ENCODE measurements around the gene TRAPPC11.

The TRAPPC11 gene

DNA sequence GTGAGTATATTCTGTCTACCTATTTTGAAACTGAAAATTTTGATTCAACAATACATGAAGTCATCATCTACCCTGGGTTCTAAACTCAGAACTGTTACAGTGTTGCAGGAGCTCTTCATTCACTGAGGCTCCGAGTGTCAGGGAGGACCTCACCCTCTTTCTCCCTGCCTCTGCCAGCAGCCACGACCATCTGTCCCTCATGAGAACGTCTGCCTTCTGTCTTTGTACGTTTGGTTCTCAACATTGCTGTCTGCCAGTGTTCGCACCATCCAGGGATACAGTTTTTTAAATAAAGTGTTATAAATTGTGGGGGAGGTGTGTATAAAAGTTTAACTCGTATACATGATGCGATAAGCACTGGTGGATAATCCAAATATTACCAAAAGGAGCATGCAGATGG is 55.5 kb downstream of the TRAPPC11 start:
- H3K9me2 ChIP-seq (replicated peaks; ENCODE audit: low read depth, low read length): no peaks in the 10 kb centered on the region
- no peaks in the 10 kb centered on the region for H3K9me3 ChIP-seq (ENCODE audit: insufficient read depth, low read depth, low read length)
- H3K4me3 ChIP-seq (ENCODE audit: low read length, poor library complexity, severe bottlenecking): no peak overlapping the region
- no peak overlapping the region for H3K4me2 ChIP-seq (ENCODE audit: low read depth, low read length, poor library complexity, severe bottlenecking)
- H3K36me3 ChIP-seq (ENCODE audit: insufficient read depth, low read length): peaks cover 8% of the 10 kb centered on the region; the same call in 1 of the 2 replicates
- H3K9ac ChIP-seq (ENCODE audit: low read depth, low read length, poor library complexity, severe bottlenecking): no peak overlapping the region
- TF ChIP-seq, protein P1, sequence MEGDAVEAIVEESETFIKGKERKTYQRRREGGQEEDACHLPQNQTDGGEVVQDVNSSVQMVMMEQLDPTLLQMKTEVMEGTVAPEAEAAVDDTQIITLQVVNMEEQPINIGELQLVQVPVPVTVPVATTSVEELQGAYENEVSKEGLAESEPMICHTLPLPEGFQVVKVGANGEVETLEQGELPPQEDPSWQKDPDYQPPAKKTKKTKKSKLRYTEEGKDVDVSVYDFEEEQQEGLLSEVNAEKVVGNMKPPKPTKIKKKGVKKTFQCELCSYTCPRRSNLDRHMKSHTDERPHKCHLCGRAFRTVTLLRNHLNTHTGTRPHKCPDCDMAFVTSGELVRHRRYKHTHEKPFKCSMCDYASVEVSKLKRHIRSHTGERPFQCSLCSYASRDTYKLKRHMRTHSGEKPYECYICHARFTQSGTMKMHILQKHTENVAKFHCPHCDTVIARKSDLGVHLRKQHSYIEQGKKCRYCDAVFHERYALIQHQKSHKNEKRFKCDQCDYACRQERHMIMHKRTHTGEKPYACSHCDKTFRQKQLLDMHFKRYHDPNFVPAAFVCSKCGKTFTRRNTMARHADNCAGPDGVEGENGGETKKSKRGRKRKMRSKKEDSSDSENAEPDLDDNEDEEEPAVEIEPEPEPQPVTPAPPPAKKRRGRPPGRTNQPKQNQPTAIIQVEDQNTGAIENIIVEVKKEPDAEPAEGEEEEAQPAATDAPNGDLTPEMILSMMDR (conservative IDR thresholded peaks at IDR 0.05; ENCODE audit: low read length): no peak
- no peak for TF ChIP-seq EZH2phosphoT487 (IDR thresholded peaks at IDR 0.05; ENCODE audit: borderline replicate concordance)
- H4K20me1 ChIP-seq (ENCODE audit: insufficient read depth, low read length, poor library complexity, severe bottlenecking): no peaks in the 10 kb centered on the region
- H2AFZ ChIP-seq (ENCODE audit: low read length): no peak overlapping the region
- no peaks in the 10 kb centered on the region for H3F3A ChIP-seq (ENCODE audit: low read depth)
- no peaks in the 10 kb centered on the region for H3K4me1 ChIP-seq (ENCODE audit: insufficient read depth, low read length, poor library complexity, severe bottlenecking)
- H3K27me3 ChIP-seq (ENCODE audit: insufficient read depth, low read length, poor library complexity, severe bottlenecking): no peaks in the 10 kb centered on the region
- H3K79me2 ChIP-seq (ENCODE audit: insufficient read depth, low read length): no peaks in the 10 kb centered on the region

DNA sequence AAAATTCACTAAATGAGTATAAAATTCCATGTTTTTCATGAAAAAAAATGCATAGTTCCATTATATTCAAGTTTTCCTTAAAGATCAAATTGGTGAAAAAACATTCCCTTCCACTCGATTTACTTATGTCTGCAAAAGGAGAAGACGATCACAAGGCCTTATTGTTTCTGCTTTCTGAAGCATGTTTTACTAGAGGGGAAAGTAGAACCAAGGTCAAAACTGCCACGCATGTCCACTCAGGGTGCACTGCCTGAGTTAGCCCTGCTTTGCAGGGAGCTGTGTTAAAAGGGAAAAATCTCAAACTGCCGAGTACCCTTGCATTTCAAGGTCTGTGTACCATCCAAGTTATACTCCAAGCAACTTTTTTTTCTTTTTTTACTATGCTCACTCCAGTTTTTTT is 57.2 kb downstream of the TRAPPC11 start:
- H3K4me1 ChIP-seq (ENCODE audit: insufficient read depth, low read length, poor library complexity, severe bottlenecking): no peaks in the 10 kb centered on the region
- no peaks in the 10 kb centered on the region for H4K20me1 ChIP-seq (ENCODE audit: insufficient read depth, low read length, poor library complexity, severe bottlenecking)
- H3K27me3 ChIP-seq (ENCODE audit: insufficient read depth, low read length, poor library complexity, severe bottlenecking): no peaks in the 10 kb centered on the region
- peaks cover 4% of the 10 kb centered on the region; the same call in 1 of the 2 replicates for H3K36me3 ChIP-seq (ENCODE audit: insufficient read depth, low read length)
- no peak overlapping the region for H3K9ac ChIP-seq (ENCODE audit: low read depth, low read length, poor library complexity, severe bottlenecking)
- no peaks in the 10 kb centered on the region for H3K79me2 ChIP-seq (ENCODE audit: insufficient read depth, low read length)
- no peaks in the 10 kb centered on the region for H3F3A ChIP-seq (ENCODE audit: low read depth)
- no peaks in the 10 kb centered on the region for H3K9me3 ChIP-seq (ENCODE audit: insufficient read depth, low read depth, low read length)
- H3K4me2 ChIP-seq (ENCODE audit: low read depth, low read length, poor library complexity, severe bottlenecking): no peak overlapping the region
- TF ChIP-seq, protein P1 (conservative IDR thresholded peaks at IDR 0.05; ENCODE audit: low read length): no peak
- TF ChIP-seq EZH2phosphoT487 (IDR thresholded peaks at IDR 0.05; ENCODE audit: borderline replicate concordance): no peak
- no peak overlapping the region for H3K4me3 ChIP-seq (ENCODE audit: low read length, poor library complexity, severe bottlenecking)
- no peaks in the 10 kb centered on the region for H3K9me2 ChIP-seq (replicated peaks; ENCODE audit: low read depth, low read length)
- H2AFZ ChIP-seq (ENCODE audit: low read length): no peak overlapping the region

DNA sequence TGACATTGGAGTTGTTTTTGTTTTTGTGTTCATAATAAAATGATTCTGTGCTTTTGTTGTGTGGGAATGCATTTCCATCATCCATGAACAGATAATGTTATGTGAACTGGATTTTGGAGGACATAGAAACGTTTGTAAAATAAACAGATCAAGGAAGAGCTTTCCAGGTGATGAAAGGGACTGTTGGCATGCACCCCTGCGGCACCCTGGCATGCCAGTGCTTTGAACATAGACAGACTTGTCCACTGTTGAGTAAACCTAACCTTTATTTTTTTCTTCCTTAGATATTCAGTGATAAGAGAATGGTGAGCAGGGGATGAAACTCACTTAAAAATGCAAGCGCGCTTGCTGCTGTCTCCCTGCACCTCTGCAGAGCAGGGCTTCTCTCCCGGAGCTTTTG is 59.8 kb downstream of the TRAPPC11 start:
- H4K20me1 ChIP-seq (ENCODE audit: insufficient read depth, low read length, poor library complexity, severe bottlenecking): no peaks in the 10 kb centered on the region
- TF ChIP-seq, protein P1 (conservative IDR thresholded peaks at IDR 0.05; ENCODE audit: low read length): no peak
- no peak for TF ChIP-seq EZH2phosphoT487 (IDR thresholded peaks at IDR 0.05; ENCODE audit: borderline replicate concordance)

More for the DNA sequence above, 59.8 kb downstream of the TRAPPC11 start:
- Histone ChIP-seq H3K27me3 (ENCODE audit: insufficient read depth, low read length, poor library complexity, severe bottlenecking) (no peaks in the 10 kb centered on the region), H3K9me3 (ENCODE audit: insufficient read depth, low read depth, low read length) (no peaks in the 10 kb centered on the region), H3K79me2 (ENCODE audit: insufficient read depth, low read length) (no peaks in the 10 kb centered on the region), H2AFZ (ENCODE audit: low read length) (no peak overlapping the region), H3K4me1 (ENCODE audit: insufficient read depth, low read length, poor library complexity, severe bottlenecking) (no peaks in the 10 kb centered on the region), H3K9ac (ENCODE audit: low read depth, low read length, poor library complexity, severe bottlenecking) (no peak overlapping the region), H3K4me3 (ENCODE audit: low read length, poor library complexity, severe bottlenecking) (no peak overlapping the region), H3K9me2 (replicated peaks; ENCODE audit: low read depth, low read length) (no peaks in the 10 kb centered on the region), H3F3A (ENCODE audit: low read depth) (no peaks in the 10 kb centered on the region), H3K4me2 (ENCODE audit: low read depth, low read length, poor library complexity, severe bottlenecking) (no peak overlapping the region), H3K36me3 (ENCODE audit: insufficient read depth, low read length) (no peaks in the 10 kb centered on the region)

Data from Loucy (cell line).